Esophagus muscularis mucosa (tissue), 4 donors: Measurements from ENCODE around the gene TEAD3. TPM values are rescaled to one million over a fixed set of nuclear protein-coding genes. Genes with fewer than 3 reads are reported as not detected.

Experiments used
- DNase-seq: peaks from one replicate; pipeline ENCODE4 v3.0.0-alpha.2; 2017; ENCODE audit errors: extremely low spot score
- H3K27ac ChIP-seq, 4 donors: fragments of 200-600 bp; sonication (generic); replicated peaks in 1 of 4; 1 replicate in 3 of 4; 2 replicates in 1 of 4; pipeline ENCODE4 v1.5.1; 2016 to 2019; ENCODE audit warnings: mild to moderate bottlenecking in 1 of 4
- H3K27me3 ChIP-seq, 4 donors: fragments of 200-600 bp; sonication (generic); one replicate each; pipeline versions ENCODE4 v1.5.1 to v1.6.0; 2016 to 2019
- H3K36me3 ChIP-seq, 4 donors: fragments of 200-600 bp; sonication (generic); one replicate each; pipeline ENCODE4 v1.5.1; 2016 to 2019
- H3K4me1 ChIP-seq, 4 donors: fragments of 200-600 bp; sonication (generic); one replicate each; pipeline ENCODE4 v1.5.1; 2016 to 2019
- H3K4me3 ChIP-seq, 4 donors: fragments of 200-600 bp; sonication (generic); 1 replicate in 2 of 4; 2 replicates in 2 of 4; pipeline ENCODE4 v1.5.1; 2016 to 2019; ENCODE audit warnings: mild to moderate bottlenecking in 4 of 4, moderate library complexity in 1 of 4
- H3K9me3 ChIP-seq, 4 donors: fragments of 200-600 bp; sonication (generic); 1 replicate in 3 of 4; 2 replicates in 1 of 4; pipeline ENCODE4 v1.5.1; 2016 to 2019
- CTCF ChIP-seq, 3 experiments: fragments of 200-600 bp in 2 of 3; fragments of 450-650 bp in 1 of 3; sonication (generic) in 2 of 3; IDR thresholded peaks; one replicate each; pipeline ENCODE4 v1.5.1; 2017 to 2019; ENCODE audit warnings: antibody characterized with exemption in 3 of 3, mild to moderate bottlenecking in 2 of 3, moderate library complexity in 1 of 3
- EP300 ChIP-seq: sonication (generic); formaldehyde crosslinking; IDR thresholded peaks from one replicate; pipeline ENCODE4 v1.6.1; 2017; ENCODE audit warnings: antibody characterized with exemption
- POLR2A ChIP-seq: fragments of 450-650 bp; IDR thresholded peaks from one replicate; pipeline ENCODE4 v1.6.1; 2017; ENCODE audit warnings: antibody characterized with exemption, moderate library complexity, mild to moderate bottlenecking, low read depth
- POLR2AphosphoS5 ChIP-seq, 2 donors: sonication (generic); formaldehyde crosslinking; IDR thresholded peaks; one replicate each; pipeline ENCODE4 v1.6.1; 2017; ENCODE audit warnings: antibody characterized with exemption in 2 of 2
- WGBS: methylation state at CpG from one replicate; pipeline ENCODE4 v1.1.5; 2018; 5-methylcytosine and 5-hydroxymethylcytosine counted together
- intact Hi-C: fragments of 100-400 bp; cut with DNase I; formaldehyde crosslinking; loops from one replicate; pipeline ENCODE4 v1.15.1; 2023
- total RNA-seq, 4 donors: library from RNA; depleted of rRNA; stranded (reverse); fragments of >200 nt; gene quantifications; one replicate each; pipeline versions ENCODE4 v1.1.0 to v1.2.1, GENCODE V29; 2016

TEAD3 gene
- total RNA-seq, 4 donors from 2014 or later: 71.4 to 123 (median 78.5) TPM

- H3K27me3 ChIP-seq: peaks cover 0 to 46% (median 16%) of the 10 kb centered on the region in 4 donors
- TF ChIP-seq POLR2AphosphoS5 (IDR thresholded peaks at IDR 0.05) (no peak), CTCF (IDR thresholded peaks at IDR 0.05) (no peak), EP300 (no peak), POLR2A (no peak)
Measured at GRCh38 chr6:35501784-35502183, 4.9 kb upstream of the TEAD3 start.

DNA sequence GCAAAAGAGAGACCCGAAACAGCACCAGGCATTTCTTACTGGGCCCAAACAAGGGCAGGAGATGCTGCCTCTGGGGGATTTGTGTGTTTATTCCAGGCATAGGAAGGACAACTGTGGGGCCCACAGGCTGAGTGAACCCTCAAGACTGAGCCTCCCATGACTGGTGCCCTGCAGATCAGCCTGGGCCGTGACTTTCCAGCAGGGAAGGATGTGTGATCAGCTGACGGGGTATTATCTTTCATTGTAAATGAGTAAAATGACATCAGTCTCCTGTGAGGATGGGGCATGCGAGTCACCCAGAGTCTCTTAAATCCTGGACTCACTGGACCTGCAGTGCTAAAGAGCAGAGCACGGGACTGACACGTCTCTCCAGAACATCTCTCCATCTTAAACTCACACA lies 3.9 kb upstream of the TEAD3 start:
- Histone ChIP-seq H3K9me3 (no peaks in the 10 kb centered on the region), H3K4me3 (no peak overlapping the region), H3K27me3 (peaks cover 0 to 37% (median 9%) of the 10 kb centered on the region in 4 donors), H3K27ac (no peak overlapping the region), H3K4me1 (peaks cover 13 to 22% (median 19%) of the 10 kb centered on the region in 4 donors), H3K36me3 (no peaks in the 10 kb centered on the region)
- TF ChIP-seq POLR2AphosphoS5 (IDR thresholded peaks at IDR 0.05) (no peak), EP300 (no peak), POLR2A (no peak), CTCF (IDR thresholded peaks at IDR 0.05) (no peak)
- intact Hi-C loops: loop anchor here (10.0 kb wide), 1 partner anchor 1064 kb away; no protein-coding TSS in a partner anchor
- no peak for DNase-seq
- WGBS: 90% methylated on average over 4 of the region's 6 CpGs

More at GRCh38 chr6:35501784-35502183, 4.9 kb upstream of the TEAD3 start:
- DNase-seq: no peak
- peaks cover 13 to 22% (median 14%) of the 10 kb centered on the region in 4 donors for H3K4me1 ChIP-seq
- H3K4me3 ChIP-seq: no peak overlapping the region
- no peaks in the 10 kb centered on the region for H3K36me3 ChIP-seq
- no peaks in the 10 kb centered on the region for H3K9me3 ChIP-seq
- 67% methylated on average over 1 of the region's 2 CpGs for WGBS
- intact Hi-C loops: loop anchor here (10.0 kb wide), 1 partner anchor 1063 kb away; no protein-coding TSS in a partner anchor
- H3K27ac ChIP-seq: no peak overlapping the region

- no peak overlapping the region for H3K4me3 ChIP-seq
- H3K27me3 ChIP-seq: peaks cover 0 to 23% (median 3%) of the 10 kb centered on the region in 4 donors
- no peaks in the 10 kb centered on the region for H3K36me3 ChIP-seq
- intact Hi-C loops: no loop called here
- H3K4me1 ChIP-seq: peaks cover 28 to 36% (median 33%) of the 10 kb centered on the region in 4 donors
- no peak overlapping the region for H3K27ac ChIP-seq
- no peak for TF ChIP-seq CTCF (IDR thresholded peaks at IDR 0.05)
- TF ChIP-seq POLR2A: no peak
- H3K9me3 ChIP-seq: no peaks in the 10 kb centered on the region
- WGBS: 91% methylated on average over 4 of the region's 4 CpGs
- no peak for DNase-seq
Measured at GRCh38 chr6:35499372-35499771, 2.5 kb upstream of the TEAD3 start.

GRCh38 chr6:35498422-35499067 lies 1.7 kb upstream of the TEAD3 start:
- peaks cover 36 to 44% (median 41%) of the 10 kb centered on the region in 4 donors for H3K4me1 ChIP-seq
- peak overlapping the region; percentile 84 to 99 (median 88) for H3K4me3 ChIP-seq
- intact Hi-C loops: no loop called here
- WGBS: 65% methylated on average over 5 of the region's 14 CpGs
- H3K36me3 ChIP-seq: no peaks in the 10 kb centered on the region
- H3K27me3 ChIP-seq: peaks cover 0 to 14% (median 2%) of the 10 kb centered on the region in 4 donors
- TF ChIP-seq CTCF (IDR thresholded peaks at IDR 0.05) (no peak), POLR2A (no peak), EP300 (no peak), POLR2AphosphoS5 (IDR thresholded peaks at IDR 0.05) (no peak)
- peak overlapping the region; percentile 97 to 100 (median 99) for H3K27ac ChIP-seq
- no peak for DNase-seq
- H3K9me3 ChIP-seq: no peaks in the 10 kb centered on the region
